ENCODE measurements around the gene CLTB. TPM values are rescaled to one million over a fixed set of nuclear protein-coding genes. Genes with fewer than 3 reads are reported as not detected.

Gene CLTB
- total and polyA plus RNA-seq, 10 of the 15 experiments (the other 5 are each of a cell fraction or from before 2014, with no cell fraction given): 1.6 to 52.8 (median 36.9) TPM

GRCh38 chr5:176425138-176425537, 8.8 kb upstream of the CLTB start:
- intact Hi-C loops (cut with micrococcal nuclease; ENCODE audit: unreplicated experiment): no loop called here
- ChIA-PET POLR2A (no interaction called here), CTCF (no interaction called here), RAD21 (ENCODE audit: unreplicated experiment) (no interaction called here), SMC1A (ENCODE audit: uncharacterized antibody, unreplicated experiment) (no interaction called here)
- Histone ChIP-seq H3K4me2 (ENCODE audit: control insufficient read depth, insufficient read depth) (no peak overlapping the region), H3K79me2 (ENCODE audit: control insufficient read depth, insufficient read depth, low read length) (no peaks in the 10 kb centered on the region), H3K9ac (ENCODE audit: control insufficient read depth, insufficient read depth, low read length) (no peak overlapping the region), H3K4me1 (ENCODE audit: control insufficient read depth, insufficient read depth, low read length) (no peaks in the 10 kb centered on the region), H3K36me3 (ENCODE audit: control insufficient read depth in 2 of 2, insufficient read depth in 2 of 2, low read length in 1 of 2) (no peaks in the 10 kb centered on the region), H3K4me3 (no peak overlapping the region), H3K9me3 (replicated peaks; ENCODE audit: control insufficient read depth, insufficient read depth, low read length) (no peaks in the 10 kb centered on the region; the same call in 2 of the 3 replicates), H3K27ac (ENCODE audit: control insufficient read depth, insufficient read depth) (no peak overlapping the region), H2AFZ (ENCODE audit: control insufficient read depth, low read depth, low read length) (no peak overlapping the region), H4K20me1 (ENCODE audit: control insufficient read depth, insufficient read depth) (no peaks in the 10 kb centered on the region), H3K27me3 (replicated peaks in 1 of 2; ENCODE audit: control insufficient read depth in 2 of 2, insufficient read depth in 2 of 2, low read length in 1 of 2) (no peaks in the 10 kb centered on the region)
- DNase-seq (ENCODE audit: low read depth, low spot score): no peak
- FAIRE-seq: no peak
- no peak for ATAC-seq
- no TSS peak for BruUV-seq (replicated peaks)
- in situ Hi-C loops (cut with MboI): no loop called here
- WGBS (ENCODE audit: insufficient coverage, insufficient replicate concordance, low lambda C conversion rate, missing lambda C conversion rate): no CpG with 5 or more reads among the region's 1 CpG
- TF ChIP-seq PML (IDR thresholded peaks at IDR 0.05; ENCODE audit: low read length): no peak

- Histone ChIP-seq H3K36me3 (ENCODE audit: control insufficient read depth in 2 of 2, insufficient read depth in 2 of 2, low read length in 1 of 2) (no peaks in the 10 kb centered on the region), H3K4me3 (no peak overlapping the region), H3K27ac (ENCODE audit: control insufficient read depth, insufficient read depth) (no peak overlapping the region), H2AFZ (ENCODE audit: control insufficient read depth, low read depth, low read length) (no peak overlapping the region), H3K9me3 (replicated peaks; ENCODE audit: control insufficient read depth, insufficient read depth, low read length) (no peaks in the 10 kb centered on the region; the same call in 2 of the 3 replicates), H3K9ac (ENCODE audit: control insufficient read depth, insufficient read depth, low read length) (no peak overlapping the region), H4K20me1 (ENCODE audit: control insufficient read depth, insufficient read depth) (no peaks in the 10 kb centered on the region), H3K79me2 (ENCODE audit: control insufficient read depth, insufficient read depth, low read length) (no peaks in the 10 kb centered on the region), H3K4me1 (ENCODE audit: control insufficient read depth, insufficient read depth, low read length) (no peaks in the 10 kb centered on the region), H3K4me2 (ENCODE audit: control insufficient read depth, insufficient read depth) (no peak overlapping the region), H3K27me3 (replicated peaks in 1 of 2; ENCODE audit: control insufficient read depth in 2 of 2, insufficient read depth in 2 of 2, low read length in 1 of 2) (no peaks in the 10 kb centered on the region)
- TF ChIP-seq BCL3 (IDR thresholded peaks at IDR 0.05; ENCODE audit: borderline replicate concordance, insufficient read depth, low read depth, low read length, poor library complexity, severe bottlenecking): no peak
- 49% methylated on average over 3 of the region's 3 CpGs for WGBS (ENCODE audit: insufficient coverage, insufficient replicate concordance, low lambda C conversion rate, missing lambda C conversion rate)
- RAD21 ChIA-PET (ENCODE audit: unreplicated experiment): no interaction called here
- DNase-seq (ENCODE audit: low read depth, low spot score): no peak
- POLR2A ChIA-PET: no interaction called here
- CTCF ChIA-PET: interaction anchor here (1.5 kb wide), 1 partner anchor 24 kb away, joined by 4 read pairs; the partner anchor contains the start of gene FAF2
- FAIRE-seq: no peak
- in situ Hi-C loops (cut with MboI): no loop called here
- intact Hi-C loops (cut with micrococcal nuclease; ENCODE audit: unreplicated experiment): no loop called here
- no peak for ATAC-seq
- SMC1A ChIA-PET (ENCODE audit: uncharacterized antibody, unreplicated experiment): interaction anchor here (0.7 kb wide), 1 partner anchor 72 kb away, joined by 3 read pairs; no protein-coding TSS in a partner anchor
- no TSS peak for BruUV-seq (replicated peaks)
These were observed 7.8 kb upstream of the CLTB start for GRCh38 chr5:176424181-176424580.

All from GM12878 (cell line).